Hematopoietic multipotent progenitor cell treated with erythropoietin and hydrocortisone succinate and interleukin-3 and kit ligand, for 8 days (in vitro differentiated cells): ENCODE results near the gene USP38.
A peak's percentile ranks its signal among the peaks of the same experiment; 100 is the strongest.
"Not testable (repeated sequence)": the region's sequence is repeated elsewhere in the genome, so short reads cannot be mapped to it uniquely, and the experiment has no call there.

Experiments used
- DNase-seq: peaks from one replicate; pipeline ENCODE4 v3.0.0-alpha.2; 2015

USP38 gene

GRCh38 chr4:143207555-143207954 lies 22.8 kb downstream of the USP38 start:
- DNase-seq, result peak; percentile 52

- no peak for DNase-seq
Observed at GRCh38 chr4:143212566-143212965, 27.8 kb downstream of the USP38 start.

GRCh38 chr4:143215873-143216272 lies 31.2 kb downstream of the USP38 start:
- no peak for DNase-seq

GRCh38 chr4:143224255-143224654 lies 39.5 kb downstream of the USP38 start:
- no peak for DNase-seq

GRCh38 chr4:143225167-143225566 lies 40.5 kb downstream of the USP38 start:
- DNase-seq, result no peak

GRCh38 chr4:143230683-143231082 lies 46.0 kb downstream of the USP38 start:
- DNase-seq, result no peak

- no peak for DNase-seq
Observed at GRCh38 chr4:143232277-143232676, 47.6 kb downstream of the USP38 start.

- DNase-seq, result no peak
Observed at GRCh38 chr4:143234153-143234552, 49.4 kb downstream of the USP38 start.

- DNase-seq, result not testable (repeated sequence)
Observed at GRCh38 chr4:143237195-143237594, 52.5 kb downstream of the USP38 start.

- DNase-seq, result no peak
Observed at GRCh38 chr4:143240939-143241679, 56.4 kb downstream of the USP38 start.

- peak; percentile 32 for DNase-seq
Observed at GRCh38 chr4:143241892-143242291, 57.2 kb downstream of the USP38 start.

- no peak for DNase-seq
Observed at GRCh38 chr4:143243041-143243440, 58.3 kb downstream of the USP38 start.

GRCh38 chr4:143246977-143247376 lies 62.3 kb downstream of the USP38 start:
- no peak for DNase-seq

- no peak for DNase-seq
Observed at GRCh38 chr4:143247866-143248265, 63.1 kb downstream of the USP38 start.

GRCh38 chr4:143248827-143249226 lies 64.1 kb downstream of the USP38 start:
- DNase-seq, result no peak

GRCh38 chr4:143250617-143251016 lies 65.9 kb downstream of the USP38 start:
- DNase-seq, result no peak

- no peak for DNase-seq
Observed at GRCh38 chr4:143251348-143251747, 66.6 kb downstream of the USP38 start.

- no peak for DNase-seq
Observed at GRCh38 chr4:143251779-143252178, 67.1 kb downstream of the USP38 start.

- no peak for DNase-seq
Observed at GRCh38 chr4:143252478-143252877, 67.8 kb downstream of the USP38 start.

- DNase-seq, result no peak
Observed at GRCh38 chr4:143253166-143253565, 68.4 kb downstream of the USP38 start.

GRCh38 chr4:143254491-143255226 lies 69.9 kb downstream of the USP38 start:
- no peak for DNase-seq

- DNase-seq, result no peak
Observed at GRCh38 chr4:143256456-143256855, 71.7 kb downstream of the USP38 start.

- no peak for DNase-seq
Observed at GRCh38 chr4:143257356-143257755, 72.6 kb downstream of the USP38 start.

GRCh38 chr4:143260750-143261149 lies 76.0 kb downstream of the USP38 start:
- DNase-seq, result no peak

- no peak for DNase-seq
Observed at GRCh38 chr4:143262838-143263237, 78.1 kb downstream of the USP38 start.
